IPS-NIHi7 (cell line): Measurements from ENCODE around the gene COL1A1.

Experiments
- DNase-seq: peaks from one replicate; pipeline ENCODE4 v3.0.0; 2012; ENCODE audit warnings: mixed read lengths; ENCODE audit errors: extremely low spot score

Gene COL1A1

GRCh38 chr17:50187394-50187725 is 14.1 kb downstream of the COL1A1 start:
- DNase-seq: no peak

GRCh38 chr17:50186661-50187393 is 14.6 kb downstream of the COL1A1 start:
- no peak for DNase-seq

- no peak for DNase-seq
These were observed 15.6 kb downstream of the COL1A1 start for GRCh38 chr17:50185631-50186471.

GRCh38 chr17:50184611-50185398 is 16.6 kb downstream of the COL1A1 start:
- no peak for DNase-seq

- peak; percentile 62 for DNase-seq
These were observed 17.4 kb downstream of the COL1A1 start for GRCh38 chr17:50184064-50184463.

- DNase-seq: no peak
These were observed 17.9 kb downstream of the COL1A1 start for GRCh38 chr17:50183421-50183994.

GRCh38 chr17:50182783-50183420 is 18.5 kb downstream of the COL1A1 start:
- DNase-seq: no peak

- no peak for DNase-seq
These were observed 19.6 kb downstream of the COL1A1 start for GRCh38 chr17:50181591-50182560.

GRCh38 chr17:50181144-50181543 is 20.3 kb downstream of the COL1A1 start:
- no peak for DNase-seq

GRCh38 chr17:50180620-50181019 is 20.8 kb downstream of the COL1A1 start:
- no peak for DNase-seq

GRCh38 chr17:50180111-50180510 is 21.3 kb downstream of the COL1A1 start:
- DNase-seq: no peak

GRCh38 chr17:50177983-50178834 is 23.2 kb downstream of the COL1A1 start:
- peak; percentile 78 for DNase-seq

GRCh38 chr17:50177476-50177875 is 24.0 kb downstream of the COL1A1 start:
- no peak for DNase-seq

- no peak for DNase-seq
These were observed 24.7 kb downstream of the COL1A1 start for GRCh38 chr17:50176559-50177357.

- DNase-seq: no peak
These were observed 26.2 kb downstream of the COL1A1 start for GRCh38 chr17:50175035-50175807.

- no peak for DNase-seq
These were observed 27.0 kb downstream of the COL1A1 start for GRCh38 chr17:50174444-50174843.

GRCh38 chr17:50173335-50173941 is 28.0 kb downstream of the COL1A1 start:
- peak; percentile 59 for DNase-seq
